ENCODE results near the gene KIAA0513.

KIAA0513 gene

GRCh38 chr16:85037050-85037410 lies 9.4 kb downstream of the KIAA0513 start:
- H3K9ac ChIP-seq: no peak overlapping the region
- H3K9me3 ChIP-seq (ENCODE audit: control insufficient read depth, low read length): no peaks in the 10 kb centered on the region
- H3K4me3 ChIP-seq (ENCODE audit: low read depth, low read length): no peak overlapping the region
- no peaks in the 10 kb centered on the region for H3K36me3 ChIP-seq (ENCODE audit: control insufficient read depth, insufficient read depth, low read length)
- no peak for TF ChIP-seq CTCF (IDR thresholded peaks at IDR 0.05)
- no peaks in the 10 kb centered on the region for H3K27me3 ChIP-seq (ENCODE audit: control insufficient read depth, insufficient read depth, low read length)
- H3K4me2 ChIP-seq (ENCODE audit: low read length): no peak overlapping the region
- no peaks in the 10 kb centered on the region for H3K79me2 ChIP-seq
- H3K27ac ChIP-seq: no peak overlapping the region
- no peak overlapping the region for H2AFZ ChIP-seq
- no peaks in the 10 kb centered on the region for H3K4me1 ChIP-seq

- H2AFZ ChIP-seq: no peak overlapping the region
- H3K4me2 ChIP-seq (ENCODE audit: low read length): no peak overlapping the region
- H3K4me3 ChIP-seq (ENCODE audit: low read depth, low read length): no peak overlapping the region
- H3K79me2 ChIP-seq: no peaks in the 10 kb centered on the region
- H3K27ac ChIP-seq: no peak overlapping the region
- H3K36me3 ChIP-seq (ENCODE audit: control insufficient read depth, insufficient read depth, low read length): no peaks in the 10 kb centered on the region
- no peaks in the 10 kb centered on the region for H3K27me3 ChIP-seq (ENCODE audit: control insufficient read depth, insufficient read depth, low read length)
- H3K9ac ChIP-seq: no peak overlapping the region
- H3K9me3 ChIP-seq (ENCODE audit: control insufficient read depth, low read length): no peaks in the 10 kb centered on the region
- no peaks in the 10 kb centered on the region for H3K4me1 ChIP-seq
- TF ChIP-seq CTCF (IDR thresholded peaks at IDR 0.05): no peak
Measured at GRCh38 chr16:85037721-85038120, 10.1 kb downstream of the KIAA0513 start.

GRCh38 chr16:85040685-85041084 lies 13.1 kb downstream of the KIAA0513 start:
- Histone ChIP-seq H3K27me3 (ENCODE audit: control insufficient read depth, insufficient read depth, low read length) (no peaks in the 10 kb centered on the region), H3K4me3 (ENCODE audit: low read depth, low read length) (no peak overlapping the region), H3K36me3 (ENCODE audit: control insufficient read depth, insufficient read depth, low read length) (no peaks in the 10 kb centered on the region), H3K9ac (no peak overlapping the region), H2AFZ (no peak overlapping the region), H3K4me1 (no peaks in the 10 kb centered on the region), H3K9me3 (ENCODE audit: control insufficient read depth, low read length) (no peaks in the 10 kb centered on the region), H3K4me2 (ENCODE audit: low read length) (no peak overlapping the region), H3K27ac (no peak overlapping the region), H3K79me2 (no peaks in the 10 kb centered on the region)
- no peak for TF ChIP-seq CTCF (IDR thresholded peaks at IDR 0.05)

- no peaks in the 10 kb centered on the region for H3K4me1 ChIP-seq
- no peak for TF ChIP-seq CTCF (IDR thresholded peaks at IDR 0.05)
- H3K4me3 ChIP-seq (ENCODE audit: low read depth, low read length): no peak overlapping the region
- no peaks in the 10 kb centered on the region for H3K9me3 ChIP-seq (ENCODE audit: control insufficient read depth, low read length)
- H3K9ac ChIP-seq: no peak overlapping the region
- H3K36me3 ChIP-seq (ENCODE audit: control insufficient read depth, insufficient read depth, low read length): no peaks in the 10 kb centered on the region
- H3K4me2 ChIP-seq (ENCODE audit: low read length): no peak overlapping the region
- no peaks in the 10 kb centered on the region for H3K27me3 ChIP-seq (ENCODE audit: control insufficient read depth, insufficient read depth, low read length)
- H3K27ac ChIP-seq: no peak overlapping the region
- H3K79me2 ChIP-seq: no peaks in the 10 kb centered on the region
- H2AFZ ChIP-seq: no peak overlapping the region
Measured at GRCh38 chr16:85041219-85042166, 13.9 kb downstream of the KIAA0513 start.

- H3K9ac ChIP-seq: no peak overlapping the region
- H3K4me1 ChIP-seq: no peaks in the 10 kb centered on the region
- H3K36me3 ChIP-seq (ENCODE audit: control insufficient read depth, insufficient read depth, low read length): no peaks in the 10 kb centered on the region
- no peak for TF ChIP-seq CTCF (IDR thresholded peaks at IDR 0.05)
- H3K27ac ChIP-seq: no peak overlapping the region
- no peaks in the 10 kb centered on the region for H3K9me3 ChIP-seq (ENCODE audit: control insufficient read depth, low read length)
- no peak overlapping the region for H3K4me2 ChIP-seq (ENCODE audit: low read length)
- no peak overlapping the region for H2AFZ ChIP-seq
- H3K27me3 ChIP-seq (ENCODE audit: control insufficient read depth, insufficient read depth, low read length): no peaks in the 10 kb centered on the region
- H3K4me3 ChIP-seq (ENCODE audit: low read depth, low read length): no peak overlapping the region
- H3K79me2 ChIP-seq: no peaks in the 10 kb centered on the region
Measured at GRCh38 chr16:85042167-85042526, 14.6 kb downstream of the KIAA0513 start.
